Stimulated activated CD8-positive, alpha-beta memory T cell treated with anti-CD3 and anti-CD28 coated beads, Interleukin-7, amount 100 ng/mL, for 4 hours (primary cell): ENCODE results near the gene NAIF1.
A peak's percentile ranks its signal among the peaks of the same experiment; 100 is the strongest.
"Not testable (repeated sequence)": the region's sequence is repeated elsewhere in the genome, so short reads cannot be mapped to it uniquely, and the experiment has no call there.

Experiments
- DNase-seq, 2 donors: peaks; one replicate each; pipeline ENCODE4 v3.0.0-alpha.2; 2020; ENCODE audit warnings: low read depth in 2 of 2

NAIF1 gene

GRCh38 chr9:128066713-128067644 lies at the start of gene NAIF1:
TSS of gene NAIF1 (minus strand) at chr9:128067320. CDS start at chr9:128067101, 219 bp downstream.
- DNase-seq: peak; percentile 94

- DNase-seq: no peak
These were observed 49.3 kb upstream of the NAIF1 start for GRCh38 chr9:128116104-128117083.

- DNase-seq: no peak
These were observed 48.3 kb upstream of the NAIF1 start for GRCh38 chr9:128115187-128116103.

GRCh38 chr9:128114326-128115186 lies 47.4 kb upstream of the NAIF1 start:
- no peak for DNase-seq

- no peak for DNase-seq
These were observed 46.6 kb upstream of the NAIF1 start for GRCh38 chr9:128113526-128114325.

- not testable (repeated sequence) for DNase-seq
These were observed 44.6 kb upstream of the NAIF1 start for GRCh38 chr9:128111726-128112125.

- no peak for DNase-seq
These were observed 42.1 kb upstream of the NAIF1 start for GRCh38 chr9:128109050-128109709.

- DNase-seq: no peak
These were observed 41.3 kb upstream of the NAIF1 start for GRCh38 chr9:128108269-128109049.

GRCh38 chr9:128107468-128108268 lies 40.5 kb upstream of the NAIF1 start:
- no peak for DNase-seq

- no peak for DNase-seq
These were observed 39.9 kb upstream of the NAIF1 start for GRCh38 chr9:128106940-128107467.

- DNase-seq: no peak
These were observed 39.2 kb upstream of the NAIF1 start for GRCh38 chr9:128106181-128106939.

- no peak for DNase-seq
These were observed 38.5 kb upstream of the NAIF1 start for GRCh38 chr9:128105538-128106175.

GRCh38 chr9:128104171-128104618 lies 37.1 kb upstream of the NAIF1 start:
- DNase-seq: no peak

- no peak for DNase-seq
These were observed 36.5 kb upstream of the NAIF1 start for GRCh38 chr9:128103589-128103962.

- no peak for DNase-seq
These were observed 35.9 kb upstream of the NAIF1 start for GRCh38 chr9:128102861-128103588.
